ENCODE data around the gene DYNAP. TPM values are rescaled to one million over a fixed set of nuclear protein-coding genes. Genes with fewer than 3 reads are reported as not detected.

DYNAP gene
- total and polyA plus RNA-seq, 2 donors (not counting 1 experiment from before 2014, with no cell fraction given), result not detected

DNA sequence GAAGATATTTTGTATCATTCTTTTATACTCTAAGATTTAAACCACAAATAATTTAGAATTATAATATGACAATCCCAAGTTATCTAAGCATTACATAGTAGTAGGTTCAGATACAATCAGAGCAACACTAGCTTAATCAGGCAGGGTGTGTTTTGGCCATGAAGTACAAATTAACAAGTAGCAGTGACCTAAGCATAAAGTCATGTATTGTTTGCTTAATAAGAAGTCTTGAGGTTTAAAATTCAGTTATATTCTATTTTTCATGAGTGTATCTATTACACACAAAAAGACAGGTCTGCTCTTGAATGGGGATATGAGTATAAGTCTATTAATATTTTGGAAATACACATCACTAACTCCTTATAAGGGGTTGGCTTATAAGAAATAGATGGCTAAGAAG, 39.9 kb downstream of the DYNAP start:
- H3K4me3 ChIP-seq (ENCODE audit: control extremely low read depth in 1 of 5, extremely low read depth in 1 of 5, insufficient read depth in 1 of 5, low read depth in 2 of 5, low read length in 4 of 5), result no peak overlapping the region
- peaks cover 2% of the 10 kb centered on the region for H3K9me3 Mint-ChIP-seq (ENCODE audit: insufficient read depth)
- H3K4me1 Mint-ChIP-seq, result no peaks in the 10 kb centered on the region
- ChIA-PET CTCF (no interaction called here), POLR2A (no interaction called here)
- H3K4me2 ChIP-seq (replicated peaks; ENCODE audit: low read depth, low read length, poor library complexity, severe bottlenecking), result no peak overlapping the region
- H3K27ac Mint-ChIP-seq, result no peak overlapping the region
- H3K27ac ChIP-seq (ENCODE audit: low read length in 2 of 2), result no peak overlapping the region
- DNase-seq (no peak), ATAC-seq (ENCODE audit: low read depth) (no peak)
- no peak overlapping the region for H3K9ac ChIP-seq (ENCODE audit: low read length)
- H3K4me3 Mint-ChIP-seq, result no peak overlapping the region
- intact Hi-C loops (cut with micrococcal nuclease), result no loop called here
- H3K27me3 ChIP-seq (replicated peaks in 1 of 4; ENCODE audit: control extremely low read depth in 1 of 4, control insufficient read depth in 3 of 4, insufficient read depth in 4 of 4, low read length in 3 of 4), result no peaks in the 10 kb centered on the region
- H3K36me3 ChIP-seq (replicated peaks in 1 of 2; ENCODE audit: control extremely low read depth in 1 of 2, control insufficient read depth in 1 of 2, extremely low read depth in 1 of 2, insufficient read depth in 2 of 2, low read length in 1 of 2), result no peaks in the 10 kb centered on the region
- TF ChIP-seq, protein P1, sequence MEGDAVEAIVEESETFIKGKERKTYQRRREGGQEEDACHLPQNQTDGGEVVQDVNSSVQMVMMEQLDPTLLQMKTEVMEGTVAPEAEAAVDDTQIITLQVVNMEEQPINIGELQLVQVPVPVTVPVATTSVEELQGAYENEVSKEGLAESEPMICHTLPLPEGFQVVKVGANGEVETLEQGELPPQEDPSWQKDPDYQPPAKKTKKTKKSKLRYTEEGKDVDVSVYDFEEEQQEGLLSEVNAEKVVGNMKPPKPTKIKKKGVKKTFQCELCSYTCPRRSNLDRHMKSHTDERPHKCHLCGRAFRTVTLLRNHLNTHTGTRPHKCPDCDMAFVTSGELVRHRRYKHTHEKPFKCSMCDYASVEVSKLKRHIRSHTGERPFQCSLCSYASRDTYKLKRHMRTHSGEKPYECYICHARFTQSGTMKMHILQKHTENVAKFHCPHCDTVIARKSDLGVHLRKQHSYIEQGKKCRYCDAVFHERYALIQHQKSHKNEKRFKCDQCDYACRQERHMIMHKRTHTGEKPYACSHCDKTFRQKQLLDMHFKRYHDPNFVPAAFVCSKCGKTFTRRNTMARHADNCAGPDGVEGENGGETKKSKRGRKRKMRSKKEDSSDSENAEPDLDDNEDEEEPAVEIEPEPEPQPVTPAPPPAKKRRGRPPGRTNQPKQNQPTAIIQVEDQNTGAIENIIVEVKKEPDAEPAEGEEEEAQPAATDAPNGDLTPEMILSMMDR (IDR thresholded peaks at IDR 0.05), result no peak
- TF ChIP-seq EZH2 (IDR thresholded peaks at IDR 0.05; ENCODE audit: borderline replicate concordance, insufficient read depth, low read depth, low read length, poor library complexity, severe bottlenecking), result no peak
- H3K9me3 ChIP-seq (ENCODE audit: control extremely low read depth in 1 of 3, control insufficient read depth in 2 of 3, insufficient read depth in 1 of 3, low read length in 2 of 3), result peaks cover 0 to 1% (median 0%) of the 10 kb centered on the region in 3 donors
- no peaks in the 10 kb centered on the region for H4K20me1 ChIP-seq (ENCODE audit: control insufficient read depth, insufficient read depth, low read length, poor library complexity, severe bottlenecking)
- H3K4me1 ChIP-seq (ENCODE audit: control insufficient read depth in 2 of 2, insufficient read depth in 2 of 2, low read length in 2 of 2), result no peaks in the 10 kb centered on the region
- no peaks in the 10 kb centered on the region for H3K79me2 ChIP-seq (ENCODE audit: control insufficient read depth, insufficient read depth, low read length)
- H3K27me3 Mint-ChIP-seq, result peaks cover 3% of the 10 kb centered on the region
- no peak overlapping the region for H2AFZ ChIP-seq (ENCODE audit: insufficient read depth, low read depth, low read length, poor library complexity, severe bottlenecking)

DNA sequence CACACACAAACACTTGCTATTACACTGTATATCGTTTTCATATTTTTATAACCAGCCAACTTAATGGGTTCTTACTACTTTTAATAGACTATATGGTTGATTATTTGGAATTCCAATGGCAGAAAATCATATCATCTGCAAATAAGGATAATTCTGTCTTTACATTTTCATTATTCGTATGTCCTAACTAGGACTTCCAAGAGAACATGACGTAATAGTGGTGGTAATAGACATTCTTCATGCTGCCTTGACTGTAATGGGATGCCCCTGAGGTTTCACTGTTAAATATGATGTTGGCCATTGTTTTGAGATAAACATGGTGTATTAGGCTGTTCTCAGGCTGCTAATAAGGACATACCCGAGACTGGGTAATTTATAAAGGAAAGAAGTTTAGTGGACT, 45.2 kb downstream of the DYNAP start:
- Histone ChIP-seq H3K9me3 (ENCODE audit: control extremely low read depth in 1 of 3, control insufficient read depth in 2 of 3, insufficient read depth in 1 of 3, low read length in 2 of 3) (no peaks in the 10 kb centered on the region), H4K20me1 (ENCODE audit: control insufficient read depth, insufficient read depth, low read length, poor library complexity, severe bottlenecking) (no peaks in the 10 kb centered on the region), H3K4me1 (ENCODE audit: control insufficient read depth in 2 of 2, insufficient read depth in 2 of 2, low read length in 2 of 2) (no peaks in the 10 kb centered on the region), H3K27me3 (replicated peaks in 1 of 4; ENCODE audit: control extremely low read depth in 1 of 4, control insufficient read depth in 3 of 4, insufficient read depth in 4 of 4, low read length in 3 of 4) (no peaks in the 10 kb centered on the region), H3K36me3 (replicated peaks in 1 of 2; ENCODE audit: control extremely low read depth in 1 of 2, control insufficient read depth in 1 of 2, extremely low read depth in 1 of 2, insufficient read depth in 2 of 2, low read length in 1 of 2) (no peaks in the 10 kb centered on the region), H3K27ac (ENCODE audit: low read length in 2 of 2) (no peak overlapping the region), H3K79me2 (ENCODE audit: control insufficient read depth, insufficient read depth, low read length) (no peaks in the 10 kb centered on the region), H3K9ac (ENCODE audit: low read length) (no peak overlapping the region), H2AFZ (ENCODE audit: insufficient read depth, low read depth, low read length, poor library complexity, severe bottlenecking) (no peak overlapping the region), H3K4me3 (ENCODE audit: control extremely low read depth in 1 of 5, extremely low read depth in 1 of 5, insufficient read depth in 1 of 5, low read depth in 2 of 5, low read length in 4 of 5) (no peak overlapping the region), H3K4me2 (replicated peaks; ENCODE audit: low read depth, low read length, poor library complexity, severe bottlenecking) (no peak overlapping the region)
- ChIA-PET POLR2A (no interaction called here), CTCF (no interaction called here)
- no peak overlapping the region for H3K27ac Mint-ChIP-seq
- ATAC-seq (ENCODE audit: low read depth) (no peak), DNase-seq (no peak)
- H3K4me1 Mint-ChIP-seq, result no peaks in the 10 kb centered on the region
- H3K27me3 Mint-ChIP-seq, result peaks cover 14% of the 10 kb centered on the region
- intact Hi-C loops (cut with micrococcal nuclease), result no loop called here
- no peaks in the 10 kb centered on the region for H3K9me3 Mint-ChIP-seq (ENCODE audit: insufficient read depth)
- TF ChIP-seq EZH2 (IDR thresholded peaks at IDR 0.05; ENCODE audit: borderline replicate concordance, insufficient read depth, low read depth, low read length, poor library complexity, severe bottlenecking), result no peak
- TF ChIP-seq, protein P1 (IDR thresholded peaks at IDR 0.05), result no peak
- 95% methylated on average over 2 of the region's 4 CpGs for WGBS (ENCODE audit: insufficient coverage)
- H3K4me3 Mint-ChIP-seq, result no peak overlapping the region
